GM23338 (cell line): Measurements from ENCODE around the gene COMMD8. TPM values are rescaled to one million over a fixed set of nuclear protein-coding genes. Genes with fewer than 3 reads are reported as not detected.

Experiments used
- ATAC-seq: fragments of 200-7000 bp; cut with Tn5 transposase; 3 replicates; pipeline ENCODE4 v1.9.1; 2020
- DNase-seq: peaks from one replicate; pipeline ENCODE4 v3.0.0-alpha.2; 2015; ENCODE audit warnings: low spot score
- H2AFZ ChIP-seq: fragments of 200-600 bp; sonication (generic); 2 replicates; pipeline ENCODE4 v1.8.0; 2016; ENCODE audit warnings: antibody characterized with exemption, mild to moderate bottlenecking, moderate library complexity
- H3F3A ChIP-seq: fragments of 200-600 bp; sonication (generic); replicated peaks from 2 replicates; pipeline ENCODE4 v1.8.0; 2017; ENCODE audit warnings: antibody characterized with exemption, mixed run types, low read depth
- H3K27ac ChIP-seq: fragments of 200-600 bp; sonication (generic); 2 replicates; pipeline ENCODE4 v1.6.1; 2016; ENCODE audit warnings: low read depth
- H3K27me3 ChIP-seq: fragments of 200-600 bp; sonication (generic); 2 replicates; pipeline ENCODE4 v1.8.0; 2016; ENCODE audit warnings: mild to moderate bottlenecking, mixed run types, moderate library complexity; ENCODE audit not compliant: insufficient read depth
- H3K36me3 ChIP-seq: fragments of 200-600 bp; sonication (generic); 2 replicates; pipeline ENCODE4 v1.8.0; 2016; ENCODE audit warnings: mild to moderate bottlenecking; ENCODE audit not compliant: insufficient read depth
- H3K4me1 ChIP-seq: fragments of 200-600 bp; sonication (generic); 2 replicates; pipeline ENCODE4 v1.8.0; 2016; ENCODE audit warnings: mild to moderate bottlenecking, moderate library complexity; ENCODE audit not compliant: insufficient read depth
- H3K4me2 ChIP-seq: fragments of 200-600 bp; sonication (generic); 2 replicates; pipeline ENCODE4 v1.7.1; 2017; ENCODE audit warnings: mixed run types
- H3K4me3 ChIP-seq: fragments of 200-600 bp; sonication (generic); 2 replicates; pipeline ENCODE4 v1.6.1; 2016; ENCODE audit warnings: mixed run types
- H3K79me2 ChIP-seq: fragments of 200-600 bp; sonication (generic); replicated peaks from 2 replicates; pipeline ENCODE4 v1.8.0; 2017; ENCODE audit warnings: mild to moderate bottlenecking; ENCODE audit not compliant: insufficient read depth
- H3K9me2 ChIP-seq: fragments of 200-600 bp; sonication (generic); 2 replicates; pipeline ENCODE4 v1.8.0; 2017; ENCODE audit not compliant: insufficient read depth
- H4K20me1 ChIP-seq: fragments of 200-600 bp; sonication (generic); replicated peaks from 2 replicates; pipeline ENCODE4 v1.8.0; 2017; ENCODE audit warnings: mild to moderate bottlenecking; ENCODE audit not compliant: insufficient read depth
- H3K27ac Mint-ChIP-seq: 2 replicates; pipeline ENCODE4 v1.8.0; 2020; ENCODE audit warnings: inconsistent platforms, mild to moderate bottlenecking, moderate library complexity, mixed read lengths
- H3K27me3 Mint-ChIP-seq: 3 replicates; pipeline ENCODE4 v1.8.0; 2022; ENCODE audit warnings: low read depth, mild to moderate bottlenecking, moderate library complexity, mixed read lengths, inconsistent platforms; ENCODE audit not compliant: insufficient read depth, poor library complexity
- H3K36me3 Mint-ChIP-seq: 3 replicates; pipeline ENCODE4 v1.8.0; 2021; ENCODE audit warnings: low read depth, mild to moderate bottlenecking, inconsistent platforms, moderate library complexity, mixed read lengths
- H3K4me1 Mint-ChIP-seq: 3 replicates; pipeline ENCODE4 v1.8.0; 2020; ENCODE audit warnings: mild to moderate bottlenecking, inconsistent platforms, mixed read lengths
- H3K4me3 Mint-ChIP-seq: 3 replicates; pipeline ENCODE4 v1.8.0; 2021; ENCODE audit warnings: moderate library complexity, mild to moderate bottlenecking, inconsistent platforms, mixed read lengths
- H3K9me3 Mint-ChIP-seq: 3 replicates; pipeline ENCODE4 v1.8.0; 2020; ENCODE audit warnings: moderate library complexity, mild to moderate bottlenecking, inconsistent platforms, mixed read lengths
- ZNF331 ChIP-seq: fragments of 250-450 bp; sonication (Bioruptor Pico); IDR thresholded peaks from 2 replicates; pipeline ENCODE4 v1.5.0; 2020; ENCODE audit warnings: low read depth, mild to moderate bottlenecking, moderate library complexity
- ZNF462 ChIP-seq: fragments of 250-450 bp; sonication (Bioruptor Pico); IDR thresholded peaks from 2 replicates; pipeline ENCODE4 v1.5.0; 2020; ENCODE audit warnings: mild to moderate bottlenecking, moderate library complexity
- polyA plus RNA-seq: library from polyadenylated mRNA; unstranded; fragments of >200 nt; fragmentation: Nextera tagmentation; extraction: Ambion mirVana; gene quantifications from 2 replicates; pipeline ENCODE4 v1.2.1, GENCODE V29; 2016
- total RNA-seq: library from RNA; depleted of rRNA; stranded (reverse); fragments of >200 nt; shearing (Covaris generic); gene quantifications from 2 replicates; pipeline ENCODE4 v1.2.3, GENCODE V29; 2014
- TF ChIP-seq, protein P1 (sequence below), 2 experiments: fragments of 200-600 bp in 1 of 2; sonication (generic) in 1 of 2; conservative IDR thresholded peaks; 2 replicates each; pipeline versions ENCODE4 v1.5.1 to v1.6.1; 2016 to 2017; ENCODE audit warnings: antibody characterized with exemption in 2 of 2, low read depth in 2 of 2, mild to moderate bottlenecking in 2 of 2, moderate library complexity in 1 of 2

Gene COMMD8
- total and polyA plus RNA-seq, 2 experiments from 2014 or later = 8.4 to 20.6 TPM

- no peak for TF ChIP-seq ZNF462 (CRISPR knock-in tag)
- TF ChIP-seq, protein P1, sequence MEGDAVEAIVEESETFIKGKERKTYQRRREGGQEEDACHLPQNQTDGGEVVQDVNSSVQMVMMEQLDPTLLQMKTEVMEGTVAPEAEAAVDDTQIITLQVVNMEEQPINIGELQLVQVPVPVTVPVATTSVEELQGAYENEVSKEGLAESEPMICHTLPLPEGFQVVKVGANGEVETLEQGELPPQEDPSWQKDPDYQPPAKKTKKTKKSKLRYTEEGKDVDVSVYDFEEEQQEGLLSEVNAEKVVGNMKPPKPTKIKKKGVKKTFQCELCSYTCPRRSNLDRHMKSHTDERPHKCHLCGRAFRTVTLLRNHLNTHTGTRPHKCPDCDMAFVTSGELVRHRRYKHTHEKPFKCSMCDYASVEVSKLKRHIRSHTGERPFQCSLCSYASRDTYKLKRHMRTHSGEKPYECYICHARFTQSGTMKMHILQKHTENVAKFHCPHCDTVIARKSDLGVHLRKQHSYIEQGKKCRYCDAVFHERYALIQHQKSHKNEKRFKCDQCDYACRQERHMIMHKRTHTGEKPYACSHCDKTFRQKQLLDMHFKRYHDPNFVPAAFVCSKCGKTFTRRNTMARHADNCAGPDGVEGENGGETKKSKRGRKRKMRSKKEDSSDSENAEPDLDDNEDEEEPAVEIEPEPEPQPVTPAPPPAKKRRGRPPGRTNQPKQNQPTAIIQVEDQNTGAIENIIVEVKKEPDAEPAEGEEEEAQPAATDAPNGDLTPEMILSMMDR (conservative IDR thresholded peaks at IDR 0.05; ENCODE audit: low read depth in 2 of 2) = no peak
These were observed 2.7 kb upstream of the COMMD8 start (continued) for GRCh38 chr4:47466056-47466785.

DNA sequence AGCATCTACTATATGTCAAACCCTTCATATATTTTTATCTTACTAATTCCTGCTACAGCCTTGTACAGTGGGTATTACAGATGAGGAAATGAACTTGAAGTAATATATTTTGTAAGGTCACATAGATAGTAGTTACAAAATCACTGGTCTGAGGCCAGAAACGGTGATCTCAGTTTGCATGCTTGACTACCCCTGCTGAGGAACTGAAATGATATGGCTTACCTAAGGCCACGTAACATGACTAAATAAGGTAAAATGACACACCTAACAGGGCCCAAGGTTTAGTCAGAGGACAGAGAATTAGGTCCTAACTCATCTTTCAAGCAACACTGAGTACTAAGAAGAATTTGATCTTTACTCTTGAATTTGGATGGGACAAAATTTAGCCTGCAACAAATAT lies 1.5 kb upstream of the COMMD8 start:
- no peak overlapping the region for H3K4me3 Mint-ChIP-seq
- no peak for TF ChIP-seq ZNF331 (CRISPR knock-in tag)
- Histone ChIP-seq H3K27me3 (no peaks in the 10 kb centered on the region), H3K4me3 (no peak overlapping the region), H3F3A (no peaks in the 10 kb centered on the region), H4K20me1 (no peaks in the 10 kb centered on the region), H3K4me2 (no peak overlapping the region), H3K79me2 (no peaks in the 10 kb centered on the region), H3K9me2 (no peaks in the 10 kb centered on the region), H3K27ac (no peak overlapping the region), H3K4me1 (no peaks in the 10 kb centered on the region; the same call in 1 of the 2 replicates), H3K36me3 (no peaks in the 10 kb centered on the region), H2AFZ (no peak overlapping the region)
- H3K9me3 Mint-ChIP-seq = no peaks in the 10 kb centered on the region
- H3K27ac Mint-ChIP-seq = no peak overlapping the region
- H3K27me3 Mint-ChIP-seq = peaks cover 6% of the 10 kb centered on the region
- no peaks in the 10 kb centered on the region for H3K36me3 Mint-ChIP-seq
- DNase-seq = no peak
- peaks cover 14% of the 10 kb centered on the region for H3K4me1 Mint-ChIP-seq
- ATAC-seq = no peak
